ENCODE results near the gene SPRR4. TPM values are rescaled to one million over a fixed set of nuclear protein-coding genes. Genes with fewer than 3 reads are reported as not detected.

The SPRR4 gene
- total RNA-seq, 1 experiment from 2014 or later: not detected

- CTCF ChIA-PET: interaction anchor here (1.0 to 1.5 kb wide), 2 partner anchors 34 to 232 kb away, joined by 3 to 5 read pairs; no protein-coding TSS in a partner anchor
- Mint-ChIP-seq H3K36me3 (ENCODE audit: insufficient read depth, unreplicated experiment) (no peaks in the 10 kb centered on the region), H3K9me3 (ENCODE audit: unreplicated experiment) (no peaks in the 10 kb centered on the region), H3K4me3 (ENCODE audit: unreplicated experiment) (no peak overlapping the region), H3K4me1 (ENCODE audit: insufficient read depth, unreplicated experiment) (peaks cover 7% of the 10 kb centered on the region), H3K27ac (ENCODE audit: low read depth, unreplicated experiment) (no peak overlapping the region), H3K27me3 (ENCODE audit: insufficient read depth, unreplicated experiment) (no peaks in the 10 kb centered on the region)
- intact Hi-C loops (cut with micrococcal nuclease): no loop called here
- POLR2A ChIA-PET: interaction anchor here (0.5 to 0.9 kb wide), 3 partner anchors 29 to 245 kb away, joined by 3 read pairs; no protein-coding TSS in a partner anchor
- BruUV-seq (replicated peaks): no TSS peak
- DNase-seq (ENCODE audit: unreplicated experiment): no peak
- no peak for TF ChIP-seq CTCF (IDR thresholded peaks at IDR 0.05; ENCODE audit: unreplicated experiment)
Observed at GRCh38 chr1:152959801-152960451, 10.5 kb upstream of the SPRR4 start.

- no peak for TF ChIP-seq CTCF (IDR thresholded peaks at IDR 0.05; ENCODE audit: unreplicated experiment)
- no peak overlapping the region for H3K27ac Mint-ChIP-seq (ENCODE audit: low read depth, unreplicated experiment)
- BruUV-seq (replicated peaks): no TSS peak
- H3K27me3 Mint-ChIP-seq (ENCODE audit: insufficient read depth, unreplicated experiment): no peaks in the 10 kb centered on the region
- peaks cover 5% of the 10 kb centered on the region for H3K4me1 Mint-ChIP-seq (ENCODE audit: insufficient read depth, unreplicated experiment)
- no peak overlapping the region for H3K4me3 Mint-ChIP-seq (ENCODE audit: unreplicated experiment)
- POLR2A ChIA-PET: interaction anchor here (0.5 to 0.9 kb wide), 3 partner anchors 28 to 244 kb away, joined by 3 read pairs; no protein-coding TSS in a partner anchor
- H3K9me3 Mint-ChIP-seq (ENCODE audit: unreplicated experiment): no peaks in the 10 kb centered on the region
- no peak for DNase-seq (ENCODE audit: unreplicated experiment)
- no peaks in the 10 kb centered on the region for H3K36me3 Mint-ChIP-seq (ENCODE audit: insufficient read depth, unreplicated experiment)
- CTCF ChIA-PET: interaction anchor here (1.0 to 1.5 kb wide), 2 partner anchors 34 to 232 kb away, joined by 3 to 5 read pairs; no protein-coding TSS in a partner anchor
- intact Hi-C loops (cut with micrococcal nuclease): no loop called here
Observed at GRCh38 chr1:152960452-152961044, 9.9 kb upstream of the SPRR4 start.

GRCh38 chr1:152961226-152961891 is 9.1 kb upstream of the SPRR4 start:
- intact Hi-C loops (cut with micrococcal nuclease): no loop called here
- BruUV-seq (replicated peaks): no TSS peak
- POLR2A ChIA-PET: interaction anchor here (0.6 kb wide), 1 partner anchor 232 kb away, joined by 3 read pairs; no protein-coding TSS in a partner anchor
- Mint-ChIP-seq H3K4me1 (ENCODE audit: insufficient read depth, unreplicated experiment) (peaks cover 5% of the 10 kb centered on the region), H3K27ac (ENCODE audit: low read depth, unreplicated experiment) (no peak overlapping the region), H3K4me3 (ENCODE audit: unreplicated experiment) (no peak overlapping the region), H3K36me3 (ENCODE audit: insufficient read depth, unreplicated experiment) (no peaks in the 10 kb centered on the region), H3K27me3 (ENCODE audit: insufficient read depth, unreplicated experiment) (no peaks in the 10 kb centered on the region), H3K9me3 (ENCODE audit: unreplicated experiment) (no peaks in the 10 kb centered on the region)
- TF ChIP-seq CTCF (IDR thresholded peaks at IDR 0.05; ENCODE audit: unreplicated experiment): no peak
- CTCF ChIA-PET: interaction anchor here (0.8 to 1.6 kb wide), 4 partner anchors 35 to 269 kb away, joined by 3 to 5 read pairs (median 4); no protein-coding TSS in a partner anchor
- no peak for DNase-seq (ENCODE audit: unreplicated experiment)

GRCh38 chr1:152962876-152963415 is 7.5 kb upstream of the SPRR4 start:
- no peak for TF ChIP-seq CTCF (IDR thresholded peaks at IDR 0.05; ENCODE audit: unreplicated experiment)
- no peak overlapping the region for H3K4me3 Mint-ChIP-seq (ENCODE audit: unreplicated experiment)
- no peak overlapping the region for H3K27ac Mint-ChIP-seq (ENCODE audit: low read depth, unreplicated experiment)
- H3K36me3 Mint-ChIP-seq (ENCODE audit: insufficient read depth, unreplicated experiment): no peaks in the 10 kb centered on the region
- DNase-seq (ENCODE audit: unreplicated experiment): no peak
- ChIA-PET CTCF (interaction anchor here (1.6 kb wide), 2 partner anchors 90 to 230 kb away, joined by 4 to 5 read pairs; no protein-coding TSS in a partner anchor), POLR2A (interaction anchor here (0.7 to 1.0 kb wide), 3 partner anchors 10 to 23 kb away, joined by 3 read pairs; no protein-coding TSS in a partner anchor)
- H3K9me3 Mint-ChIP-seq (ENCODE audit: unreplicated experiment): no peaks in the 10 kb centered on the region
- intact Hi-C loops (cut with micrococcal nuclease): no loop called here
- BruUV-seq (replicated peaks): no TSS peak
- H3K4me1 Mint-ChIP-seq (ENCODE audit: insufficient read depth, unreplicated experiment): peaks cover 11% of the 10 kb centered on the region
- no peaks in the 10 kb centered on the region for H3K27me3 Mint-ChIP-seq (ENCODE audit: insufficient read depth, unreplicated experiment)
